ENCODE data around the gene BUB3.

Gene BUB3

GRCh38 chr10:123132576-123133477 lies 21.4 kb upstream of the BUB3 start:
- peak; percentile 95 for DNase-seq (ENCODE audit: low read depth)
- TF ChIP-seq CTCF (IDR thresholded peaks at IDR 0.05; ENCODE audit: insufficient read depth, low read depth, low read length, missing control alignments) = peak; percentile 96
- H3K4me3 ChIP-seq (ENCODE audit: low read depth, low read length) = peak overlapping the region; percentile 55

GRCh38 chr10:123133541-123134342 lies 20.5 kb upstream of the BUB3 start:
- H3K4me3 ChIP-seq (ENCODE audit: low read depth, low read length) = peak overlapping the region; percentile 55

GRCh38 chr10:123134343-123134914 lies 19.8 kb upstream of the BUB3 start:
- H3K4me3 ChIP-seq (ENCODE audit: low read depth, low read length) = peak overlapping the region; percentile 59
- no peak for TF ChIP-seq CTCF (IDR thresholded peaks at IDR 0.05; ENCODE audit: insufficient read depth, low read depth, low read length, missing control alignments)
- DNase-seq (ENCODE audit: low read depth) = no peak

More at GRCh38 chr10:123133541-123134342, 20.5 kb upstream of the BUB3 start:
- no peak for DNase-seq (ENCODE audit: low read depth)
- no peak for TF ChIP-seq CTCF (IDR thresholded peaks at IDR 0.05; ENCODE audit: insufficient read depth, low read depth, low read length, missing control alignments)

- H3K4me3 ChIP-seq (ENCODE audit: low read depth, low read length) = peak overlapping the region; percentile 59
- DNase-seq (ENCODE audit: low read depth) = no peak
- no peak for TF ChIP-seq CTCF (IDR thresholded peaks at IDR 0.05; ENCODE audit: insufficient read depth, low read depth, low read length, missing control alignments)
These were observed 19.2 kb upstream of the BUB3 start for GRCh38 chr10:123134915-123135414.

- TF ChIP-seq CTCF (IDR thresholded peaks at IDR 0.05; ENCODE audit: insufficient read depth, low read depth, low read length, missing control alignments) = no peak
- DNase-seq (ENCODE audit: low read depth) = peak; percentile 81
- peak within 1 kb of the TSS; percentile 73 for H3K4me3 ChIP-seq (ENCODE audit: low read depth, low read length)
These were observed 18.6 kb upstream of the BUB3 start, which contains the start of gene HMX3 for GRCh38 chr10:123135415-123136141. Gene HMX3 (plus strand): TSS chr10:123135970. CDS start chr10:123136051, 81 bp downstream.

GRCh38 chr10:123136221-123136805 lies 17.9 kb upstream of the BUB3 start:
- no peak for DNase-seq (ENCODE audit: low read depth)
- peak overlapping the region; percentile 73 for H3K4me3 ChIP-seq (ENCODE audit: low read depth, low read length)
- no peak for TF ChIP-seq CTCF (IDR thresholded peaks at IDR 0.05; ENCODE audit: insufficient read depth, low read depth, low read length, missing control alignments)
